Stomach (tissue), 9 donors: ENCODE data around the gene CA7. TPM values are rescaled to one million over a fixed set of nuclear protein-coding genes. Genes with fewer than 3 reads are reported as not detected.

Source experiments
- DNase-seq, 2 donors: peaks; one replicate each; pipeline versions ENCODE4 v3.0.0 to v3.0.0-alpha.2; 2013 to 2019
- H3K27ac ChIP-seq, 5 donors: fragments of 200-600 bp in 4 of 5; sonication (generic) in 4 of 5; one replicate each; pipeline ENCODE4 v1.5.1; 2013 to 2019; ENCODE audit warnings: mild to moderate bottlenecking in 1 of 5, moderate library complexity in 1 of 5
- H3K27me3 ChIP-seq, 3 donors: fragments of 200-600 bp; sonication (generic); one replicate each; pipeline ENCODE4 v1.5.1; 2017 to 2019; ENCODE audit warnings: mixed run types in 1 of 3
- H3K36me3 ChIP-seq, 4 donors: fragments of 200-600 bp; sonication (generic); 1 replicate in 3 of 4; 2 replicates in 1 of 4; pipeline ENCODE4 v1.5.1; 2016 to 2019
- H3K4me1 ChIP-seq, 4 donors: fragments of 200-600 bp; sonication (generic); one replicate each; pipeline ENCODE4 v1.5.1; 2016 to 2019
- H3K4me3 ChIP-seq, 4 donors: fragments of 200-600 bp; sonication (generic) in 3 of 4; one replicate each; pipeline ENCODE4 v1.5.1; 2016 to 2019; ENCODE audit warnings: mild to moderate bottlenecking in 1 of 4
- H3K9me3 ChIP-seq, 4 donors: fragments of 200-600 bp; sonication (generic); one replicate each; pipeline ENCODE4 v1.5.1; 2016 to 2019
- EP300 ChIP-seq: sonication (generic); formaldehyde crosslinking; IDR thresholded peaks from one replicate; pipeline ENCODE4 v1.6.1; 2017; ENCODE audit warnings: antibody characterized with exemption
- POLR2A ChIP-seq, 4 donors: fragments of 450-650 bp; IDR thresholded peaks; one replicate each; pipeline ENCODE4 v1.6.1; 2016; ENCODE audit warnings: antibody characterized with exemption in 4 of 4, control low read depth in 2 of 4, mild to moderate bottlenecking in 1 of 4, moderate library complexity in 1 of 4
- POLR2AphosphoS5 ChIP-seq, 3 donors: sonication (generic); formaldehyde crosslinking; IDR thresholded peaks; one replicate each; pipeline ENCODE4 v1.6.1; 2016; ENCODE audit warnings: antibody characterized with exemption in 3 of 3
- WGBS, 5 donors: extraction: QIAGEN DNeasy Blood & Tissue Kit in 3 of 5; methylation state at CpG; one replicate each; pipeline versions ENCODE4 v1.1.5 to v1.1.7; 2013 to 2018; 5-methylcytosine and 5-hydroxymethylcytosine counted together
- intact Hi-C: fragments of 100-400 bp; cut with DNase I; formaldehyde crosslinking; loops from one replicate; pipeline ENCODE4 v1.15.1; 2023; ENCODE audit warnings: low total_unique reads
- polyA plus RNA-seq, 3 donors: library from polyadenylated mRNA; stranded (reverse); fragments of 200-250 nt; gene quantifications; one replicate each; pipeline ENCODE4 v1.2.3, GENCODE V29; 2013
- total RNA-seq, 5 donors: library from RNA; depleted of rRNA; stranded (reverse); fragments of >200 nt; gene quantifications; one replicate each; pipeline versions ENCODE4 v1.1.0 to v1.2.3, GENCODE V29; 2014 to 2016
- TF ChIP-seq, protein P1 (sequence below), 7 experiments: fragments of 450-650 bp in 4 of 7; fragments of 200-600 bp in 3 of 7; sonication (generic) in 3 of 7; IDR thresholded peaks; one replicate each; pipeline ENCODE4 v1.5.1; 2016 to 2019; ENCODE audit warnings: antibody characterized with exemption in 7 of 7, control low read depth in 2 of 7, mild to moderate bottlenecking in 1 of 7
- donor health status: healthy with polysubstance abuse.
- donor health status: Bipolar disorder and iron deficiency.
- donor health status: healthy.

Gene CA7
- total and polyA plus RNA-seq, 8 donors = 0.10 to 27.8 (median 0.55) TPM; not detected in 5

DNA sequence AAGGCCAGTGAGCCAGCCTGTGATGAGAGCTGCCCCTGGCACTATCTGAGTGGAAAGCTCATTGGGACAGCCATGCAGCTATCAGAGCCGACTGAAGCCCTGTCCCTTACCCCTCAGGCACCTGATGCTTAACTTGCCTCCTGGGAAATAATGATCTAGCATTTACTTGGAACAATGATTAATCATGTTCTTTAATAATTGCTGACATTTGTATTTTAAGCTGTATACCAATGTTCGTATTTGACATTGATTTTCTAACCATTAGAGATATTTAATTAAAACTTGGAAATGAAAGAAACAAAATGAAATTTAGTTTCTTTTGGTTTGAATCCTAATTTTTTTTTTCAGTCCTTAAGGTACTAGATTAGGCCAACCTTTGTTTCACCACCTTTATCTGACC lies 46.6 kb downstream of the CA7 start:
- WGBS, 5 donors = 80 to 92% (median 87%) methylated on average over 2 of the region's 2 CpGs
- peaks cover 0 to 33% (median 12%) of the 10 kb centered on the region in 4 donors for H3K36me3 ChIP-seq
- no peaks in the 10 kb centered on the region for H3K9me3 ChIP-seq
- peaks cover 0 to 15% (median 7%) of the 10 kb centered on the region in 4 donors for H3K4me1 ChIP-seq
- intact Hi-C loops = no loop called here
- H3K27ac ChIP-seq = no peak overlapping the region
- no peak for DNase-seq
- TF ChIP-seq POLR2AphosphoS5 (IDR thresholded peaks at IDR 0.05) = no peak
- TF ChIP-seq, protein P1, sequence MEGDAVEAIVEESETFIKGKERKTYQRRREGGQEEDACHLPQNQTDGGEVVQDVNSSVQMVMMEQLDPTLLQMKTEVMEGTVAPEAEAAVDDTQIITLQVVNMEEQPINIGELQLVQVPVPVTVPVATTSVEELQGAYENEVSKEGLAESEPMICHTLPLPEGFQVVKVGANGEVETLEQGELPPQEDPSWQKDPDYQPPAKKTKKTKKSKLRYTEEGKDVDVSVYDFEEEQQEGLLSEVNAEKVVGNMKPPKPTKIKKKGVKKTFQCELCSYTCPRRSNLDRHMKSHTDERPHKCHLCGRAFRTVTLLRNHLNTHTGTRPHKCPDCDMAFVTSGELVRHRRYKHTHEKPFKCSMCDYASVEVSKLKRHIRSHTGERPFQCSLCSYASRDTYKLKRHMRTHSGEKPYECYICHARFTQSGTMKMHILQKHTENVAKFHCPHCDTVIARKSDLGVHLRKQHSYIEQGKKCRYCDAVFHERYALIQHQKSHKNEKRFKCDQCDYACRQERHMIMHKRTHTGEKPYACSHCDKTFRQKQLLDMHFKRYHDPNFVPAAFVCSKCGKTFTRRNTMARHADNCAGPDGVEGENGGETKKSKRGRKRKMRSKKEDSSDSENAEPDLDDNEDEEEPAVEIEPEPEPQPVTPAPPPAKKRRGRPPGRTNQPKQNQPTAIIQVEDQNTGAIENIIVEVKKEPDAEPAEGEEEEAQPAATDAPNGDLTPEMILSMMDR (IDR thresholded peaks at IDR 0.05) = no peak
- TF ChIP-seq POLR2A (IDR thresholded peaks at IDR 0.05) = no peak
- TF ChIP-seq EP300 = no peak
- no peak overlapping the region for H3K4me3 ChIP-seq
- H3K27me3 ChIP-seq = no peaks in the 10 kb centered on the region

- peaks cover 0 to 15% (median 8%) of the 10 kb centered on the region in 4 donors for H3K4me1 ChIP-seq
- no peak for DNase-seq
- H3K27ac ChIP-seq = no peak overlapping the region
- no peaks in the 10 kb centered on the region for H3K9me3 ChIP-seq
- peaks cover 0 to 27% (median 6%) of the 10 kb centered on the region in 4 donors for H3K36me3 ChIP-seq
- H3K4me3 ChIP-seq = no peak overlapping the region
- 73 to 90% (median 88%) methylated on average over 4 of the region's 4 CpGs for WGBS, 5 donors
- TF ChIP-seq POLR2AphosphoS5 (IDR thresholded peaks at IDR 0.05) = no peak
- no peak for TF ChIP-seq EP300
- TF ChIP-seq, protein P1 (IDR thresholded peaks at IDR 0.05) = no peak
- TF ChIP-seq POLR2A (IDR thresholded peaks at IDR 0.05) = no peak
- no peaks in the 10 kb centered on the region for H3K27me3 ChIP-seq
- intact Hi-C loops = no loop called here
These were observed 47.1 kb downstream of the CA7 start for GRCh38 chr16:66891360-66891759.

DNA sequence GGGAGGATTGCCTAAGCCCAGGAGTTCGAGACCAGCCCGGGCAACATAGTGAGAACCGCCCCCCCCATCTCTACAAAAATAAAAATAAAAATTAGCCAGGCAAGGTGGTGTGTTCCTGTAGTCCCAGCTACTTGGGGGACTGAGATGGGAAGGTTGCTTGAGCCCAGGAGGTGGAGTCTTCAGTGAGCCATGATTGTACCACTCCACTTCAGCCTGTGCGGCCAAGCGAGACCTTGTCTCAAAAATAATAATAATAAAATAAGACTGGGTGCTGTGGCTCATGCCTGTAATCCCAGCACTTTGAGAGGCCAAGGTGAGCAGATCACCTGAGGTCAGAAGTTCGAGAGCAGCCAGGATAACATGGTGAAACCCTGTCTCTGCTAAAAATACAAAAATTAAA lies 47.6 kb downstream of the CA7 start:
- H3K4me3 ChIP-seq = no peak overlapping the region
- no peaks in the 10 kb centered on the region for H3K27me3 ChIP-seq
- intact Hi-C loops = no loop called here
- no peaks in the 10 kb centered on the region for H3K9me3 ChIP-seq
- WGBS, 5 donors = 87 to 98% (median 94%) methylated on average over 6 of the region's 6 CpGs
- H3K36me3 ChIP-seq = peaks cover 0 to 24% (median 2%) of the 10 kb centered on the region in 4 donors
- no peak for TF ChIP-seq EP300
- no peak for TF ChIP-seq POLR2AphosphoS5 (IDR thresholded peaks at IDR 0.05)
- TF ChIP-seq POLR2A (IDR thresholded peaks at IDR 0.05) = no peak
- TF ChIP-seq, protein P1 (IDR thresholded peaks at IDR 0.05) = no peak
- H3K27ac ChIP-seq = no peak overlapping the region
- H3K4me1 ChIP-seq = peaks cover 0 to 17% (median 6%) of the 10 kb centered on the region in 4 donors
- DNase-seq = no peak

GRCh38 chr16:66894055-66894454 lies 49.8 kb downstream of the CA7 start:
- H3K4me1 ChIP-seq = peaks cover under 1 to 34% (median 19%) of the 10 kb centered on the region in 4 donors
- no peaks in the 10 kb centered on the region for H3K9me3 ChIP-seq
- H3K36me3 ChIP-seq = peaks cover 0 to 16% (median 0%) of the 10 kb centered on the region in 4 donors
- TF ChIP-seq POLR2AphosphoS5 (IDR thresholded peaks at IDR 0.05) (no peak), POLR2A (IDR thresholded peaks at IDR 0.05) (no peak), EP300 (no peak)
- TF ChIP-seq, protein P1 (IDR thresholded peaks at IDR 0.05) = no peak
- no peaks in the 10 kb centered on the region for H3K27me3 ChIP-seq
- no peak overlapping the region for H3K4me3 ChIP-seq
- 55 to 82% (median 75%) methylated on average over 2 of the region's 2 CpGs for WGBS, 5 donors
- no peak overlapping the region for H3K27ac ChIP-seq
- intact Hi-C loops = no loop called here
- no peak for DNase-seq
